Small intestine (tissue), 7 donors: Measurements from ENCODE around the gene C20orf144. TPM values are rescaled to one million over a fixed set of nuclear protein-coding genes. Genes with fewer than 3 reads are reported as not detected.
"Not testable (repeated sequence)": the region's sequence is repeated elsewhere in the genome, so short reads cannot be mapped to it uniquely, and the experiment has no call there.

Experiments
- DNase-seq, 2 donors: peaks; one replicate each; pipeline versions ENCODE4 v3.0.0 to v3.0.0-alpha.2; 2013
- FAIRE-seq: peaks from 2 replicates; lab custom pipeline; 2012; peaks lifted over from hg19 to GRCh38; lab: Jason Lieb, UNC
- H3K27ac ChIP-seq, 3 donors: one replicate each; pipeline ENCODE4 v1.5.1; 2013; ENCODE audit warnings: low read length in 2 of 3, mild to moderate bottlenecking in 2 of 3, control low read depth in 1 of 3, inconsistent platforms in 1 of 3, low read depth in 1 of 3, moderate library complexity in 1 of 3
- H3K27me3 ChIP-seq, 3 donors: one replicate each; pipeline ENCODE4 v1.6.1; 2013; ENCODE audit warnings: low read length in 3 of 3, inconsistent platforms in 1 of 3; ENCODE audit not compliant: control insufficient read depth in 3 of 3, insufficient read depth in 3 of 3
- H3K36me3 ChIP-seq, 3 donors: one replicate each; pipeline ENCODE4 v1.6.1; 2013; ENCODE audit warnings: low read length in 3 of 3, inconsistent platforms in 1 of 3, low read depth in 1 of 3, mild to moderate bottlenecking in 1 of 3, moderate library complexity in 1 of 3; ENCODE audit not compliant: control insufficient read depth in 3 of 3, insufficient read depth in 2 of 3
- H3K4me1 ChIP-seq, 3 donors: one replicate each; pipeline ENCODE4 v1.6.1; 2013; ENCODE audit warnings: low read length in 2 of 3, inconsistent platforms in 1 of 3, low read depth in 1 of 3, mild to moderate bottlenecking in 1 of 3, moderate library complexity in 1 of 3; ENCODE audit not compliant: control insufficient read depth in 3 of 3, insufficient read depth in 2 of 3
- H3K4me3 ChIP-seq, 3 donors: one replicate each; pipeline ENCODE4 v1.5.1; 2013; ENCODE audit warnings: low read length in 3 of 3, control low read depth in 1 of 3, inconsistent platforms in 1 of 3, low read depth in 1 of 3, mild to moderate bottlenecking in 1 of 3, moderate library complexity in 1 of 3
- H3K9me3 ChIP-seq, 2 donors: one replicate each; pipeline ENCODE4 v1.6.1; 2013; ENCODE audit warnings: low read depth in 1 of 2, low read length in 1 of 2; ENCODE audit not compliant: control insufficient read depth in 2 of 2, insufficient read depth in 1 of 2
- WGBS, 3 donors: extraction: QIAGEN DNeasy Blood & Tissue Kit; methylation state at CpG; one replicate each; pipeline ENCODE4 v1.1.7; 2013; 5-methylcytosine and 5-hydroxymethylcytosine counted together
- polyA plus RNA-seq, 4 donors: library from polyadenylated mRNA; stranded (reverse) in 3 of 4; unstranded in 1 of 4; fragments of 200-250 nt in 3 of 4; fragments of 120-200 nt in 1 of 4; gene quantifications; one replicate each; pipeline versions ENCODE4 v1.2.1 to v1.2.3, GENCODE V29; 2013
- donor health status: healthy with polysubstance abuse.
- donor health status: control.
- donor health status: control.
- donor health status: Bipolar disorder and iron deficiency.
- donor health status: healthy.

Gene C20orf144
- polyA plus RNA-seq, 4 donors = 0.07 to 0.41 TPM; not detected in 2

GRCh38 chr20:33646191-33646590 is 15.9 kb upstream of the C20orf144 start:
- no peaks in the 10 kb centered on the region for H3K27me3 ChIP-seq
- peaks cover 8 to 65% (median 10%) of the 10 kb centered on the region in 3 donors for H3K36me3 ChIP-seq
- no peak for DNase-seq
- no peak for FAIRE-seq
- WGBS, 3 donors = 88 to 94% (median 90%) methylated on average over 5 of the region's 5 CpGs
- H3K4me1 ChIP-seq = peaks cover 0 to 15% (median 0%) of the 10 kb centered on the region in 3 donors
- H3K4me3 ChIP-seq = no peak overlapping the region
- no peak overlapping the region for H3K27ac ChIP-seq
- no peaks in the 10 kb centered on the region for H3K9me3 ChIP-seq

GRCh38 chr20:33646959-33647602 is 15.0 kb upstream of the C20orf144 start:
- DNase-seq, H3K27ac ChIP-seq, H3K9me3 ChIP-seq, H3K4me3 ChIP-seq, FAIRE-seq, H3K27me3 ChIP-seq: not testable (repeated sequence)
- Histone ChIP-seq H3K4me1 (peaks cover 0 to 17% (median 0%) of the 10 kb centered on the region in 3 donors), H3K36me3 (peaks cover 5 to 61% (median 10%) of the 10 kb centered on the region in 3 donors)
- WGBS, 3 donors = 82 to 86% (median 84%) methylated on average over 14 of the region's 14 CpGs

GRCh38 chr20:33647603-33648395 is 14.3 kb upstream of the C20orf144 start:
- H3K27me3 ChIP-seq = no peaks in the 10 kb centered on the region
- WGBS, 3 donors = 78 to 86% (median 80%) methylated on average over 11 of the region's 11 CpGs
- peaks cover 0 to 20% (median 0%) of the 10 kb centered on the region in 3 donors for H3K4me1 ChIP-seq
- H3K27ac ChIP-seq = no peak overlapping the region
- H3K9me3 ChIP-seq = no peaks in the 10 kb centered on the region
- DNase-seq (no peak), FAIRE-seq (no peak)
- no peak overlapping the region for H3K4me3 ChIP-seq
- peaks cover 5 to 56% (median 10%) of the 10 kb centered on the region in 3 donors for H3K36me3 ChIP-seq

GRCh38 chr20:33648396-33649004 is 13.6 kb upstream of the C20orf144 start:
- peaks cover 0 to 27% (median 0%) of the 10 kb centered on the region in 3 donors for H3K4me1 ChIP-seq
- H3K4me3 ChIP-seq = no peak overlapping the region

GRCh38 chr20:33649201-33649681 is 12.9 kb upstream of the C20orf144 start:
- FAIRE-seq (no peak), DNase-seq (no peak)
- Histone ChIP-seq H3K27ac (peak overlapping the region in 1 of 3 donors; percentile 1), H3K27me3 (no peaks in the 10 kb centered on the region), H3K4me3 (no peak overlapping the region), H3K4me1 (peaks cover 0 to 32% (median 0%) of the 10 kb centered on the region in 3 donors), H3K9me3 (no peaks in the 10 kb centered on the region), H3K36me3 (peaks cover under 1 to 46% (median 6%) of the 10 kb centered on the region in 3 donors)
- 66 to 83% (median 80%) methylated on average over 19 of the region's 19 CpGs for WGBS, 3 donors

More at GRCh38 chr20:33648396-33649004, 13.6 kb upstream of the C20orf144 start:
- Histone ChIP-seq H3K9me3 (no peaks in the 10 kb centered on the region), H3K27me3 (no peaks in the 10 kb centered on the region), H3K36me3 (peaks cover 5 to 49% (median 10%) of the 10 kb centered on the region in 3 donors), H3K27ac (no peak overlapping the region)
- DNase-seq (no peak), FAIRE-seq (no peak)
- WGBS, 3 donors = 80 to 90% (median 90%) methylated on average over 14 of the region's 14 CpGs

- no peaks in the 10 kb centered on the region for H3K9me3 ChIP-seq
- H3K27ac ChIP-seq = no peak overlapping the region
- no peak for DNase-seq
- WGBS, 3 donors = 81 to 86% (median 83%) methylated on average over 11 of the region's 11 CpGs
- peaks cover 0 to 38% (median 5%) of the 10 kb centered on the region in 3 donors for H3K36me3 ChIP-seq
- peaks cover 0 to 38% (median 0%) of the 10 kb centered on the region in 3 donors for H3K4me1 ChIP-seq
- no peaks in the 10 kb centered on the region for H3K27me3 ChIP-seq
- no peak for FAIRE-seq
- no peak overlapping the region for H3K4me3 ChIP-seq
Observed at GRCh38 chr20:33650111-33650752, 11.9 kb upstream of the C20orf144 start.

GRCh38 chr20:33650753-33651561 is 11.2 kb upstream of the C20orf144 start:
- 40 to 67% (median 53%) methylated on average over 10 of the region's 10 CpGs for WGBS, 3 donors
- DNase-seq = peak; percentile 50 to 53
- H3K9me3 ChIP-seq = no peaks in the 10 kb centered on the region
- FAIRE-seq = no peak
- H3K27me3 ChIP-seq = no peaks in the 10 kb centered on the region
- H3K27ac ChIP-seq = peak overlapping the region in 1 of 3 donors; percentile 3
- H3K4me1 ChIP-seq = peaks cover 0 to 39% (median 0%) of the 10 kb centered on the region in 3 donors
- peaks cover 0 to 37% (median 0%) of the 10 kb centered on the region in 3 donors for H3K36me3 ChIP-seq
- no peak overlapping the region for H3K4me3 ChIP-seq
